ENCODE measurements around the gene INSYN2B. TPM values are rescaled to one million over a fixed set of nuclear protein-coding genes. Genes with fewer than 3 reads are reported as not detected.

Gene INSYN2B
- total and polyA plus RNA-seq, 2 experiments from 2014 or later, result 1.5 TPM; not detected in 1

- Histone ChIP-seq H3K9me2 (replicated peaks; ENCODE audit: insufficient read depth) (no peaks in the 10 kb centered on the region), H4K20me1 (ENCODE audit: insufficient read depth, poor library complexity, severe bottlenecking) (no peaks in the 10 kb centered on the region), H2AFZ (no peak overlapping the region), H3K27me3 (peaks cover 11% of the 10 kb centered on the region), H3K36me3 (replicated peaks; ENCODE audit: insufficient read depth, low read depth) (no peaks in the 10 kb centered on the region), H3K4me3 (no peak overlapping the region), H3K9me3 (ENCODE audit: low read depth) (no peaks in the 10 kb centered on the region), H3K27ac (no peak overlapping the region), H3K4me1 (ENCODE audit: insufficient read depth) (no peaks in the 10 kb centered on the region), H3K4me2 (no peak overlapping the region), H3K79me2 (no peaks in the 10 kb centered on the region)
- no peak for DNase-seq (ENCODE audit: low spot score)
- WGBS (ENCODE audit: low lambda C conversion rate, missing lambda C conversion rate), result 68% methylated on average over 7 of the region's 7 CpGs
- TF ChIP-seq EZH2 (IDR thresholded peaks at IDR 0.05; ENCODE audit: borderline replicate concordance) (no peak), EZH2phosphoT487 (IDR thresholded peaks at IDR 0.05; ENCODE audit: low read depth, severe bottlenecking, unreplicated experiment) (no peak), CTCF (IDR thresholded peaks at IDR 0.05; ENCODE audit: poor library complexity) (no peak)
Measured at GRCh38 chr5:169933616-169934015, 46.7 kb downstream of the INSYN2B start.

GRCh38 chr5:169933127-169933526 is 47.2 kb downstream of the INSYN2B start:
- Histone ChIP-seq H3K36me3 (replicated peaks; ENCODE audit: insufficient read depth, low read depth) (no peaks in the 10 kb centered on the region), H3K9me2 (replicated peaks; ENCODE audit: insufficient read depth) (no peaks in the 10 kb centered on the region), H3K27ac (no peak overlapping the region), H3K27me3 (peaks cover 11% of the 10 kb centered on the region), H3K4me3 (no peak overlapping the region), H3K4me1 (ENCODE audit: insufficient read depth) (no peaks in the 10 kb centered on the region), H3K4me2 (no peak overlapping the region), H2AFZ (no peak overlapping the region), H3K9me3 (ENCODE audit: low read depth) (no peaks in the 10 kb centered on the region), H4K20me1 (ENCODE audit: insufficient read depth, poor library complexity, severe bottlenecking) (no peaks in the 10 kb centered on the region), H3K79me2 (no peaks in the 10 kb centered on the region)
- DNase-seq (ENCODE audit: low spot score), result no peak
- 64% methylated on average over 1 of the region's 1 CpG for WGBS (ENCODE audit: low lambda C conversion rate, missing lambda C conversion rate)
- TF ChIP-seq CTCF (IDR thresholded peaks at IDR 0.05; ENCODE audit: poor library complexity) (no peak), EZH2phosphoT487 (IDR thresholded peaks at IDR 0.05; ENCODE audit: low read depth, severe bottlenecking, unreplicated experiment) (no peak), EZH2 (IDR thresholded peaks at IDR 0.05; ENCODE audit: borderline replicate concordance) (no peak)

GRCh38 chr5:169923988-169924387 is 56.3 kb downstream of the INSYN2B start:
- Histone ChIP-seq H3K4me3 (no peak overlapping the region), H3K36me3 (replicated peaks; ENCODE audit: insufficient read depth, low read depth) (no peaks in the 10 kb centered on the region), H4K20me1 (ENCODE audit: insufficient read depth, poor library complexity, severe bottlenecking) (no peaks in the 10 kb centered on the region), H3K4me2 (no peak overlapping the region), H2AFZ (no peak overlapping the region), H3K27ac (no peak overlapping the region), H3K9me2 (replicated peaks; ENCODE audit: insufficient read depth) (no peaks in the 10 kb centered on the region), H3K4me1 (ENCODE audit: insufficient read depth) (no peaks in the 10 kb centered on the region), H3K79me2 (no peaks in the 10 kb centered on the region), H3K9me3 (ENCODE audit: low read depth) (no peaks in the 10 kb centered on the region), H3K27me3 (peaks cover 3% of the 10 kb centered on the region)
- WGBS (ENCODE audit: low lambda C conversion rate, missing lambda C conversion rate), result 89% methylated on average over 1 of the region's 1 CpG
- no peak for TF ChIP-seq EZH2 (IDR thresholded peaks at IDR 0.05; ENCODE audit: borderline replicate concordance)
- no peak for TF ChIP-seq CTCF (IDR thresholded peaks at IDR 0.05; ENCODE audit: poor library complexity)
- TF ChIP-seq EZH2phosphoT487 (IDR thresholded peaks at IDR 0.05; ENCODE audit: low read depth, severe bottlenecking, unreplicated experiment), result no peak
- DNase-seq (ENCODE audit: low spot score), result no peak

- Histone ChIP-seq H3K4me3 (no peak overlapping the region), H3K9me3 (ENCODE audit: low read depth) (no peaks in the 10 kb centered on the region), H4K20me1 (ENCODE audit: insufficient read depth, poor library complexity, severe bottlenecking) (no peaks in the 10 kb centered on the region), H3K79me2 (no peaks in the 10 kb centered on the region), H3K4me2 (no peak overlapping the region), H3K4me1 (ENCODE audit: insufficient read depth) (no peaks in the 10 kb centered on the region), H3K36me3 (replicated peaks; ENCODE audit: insufficient read depth, low read depth) (no peaks in the 10 kb centered on the region), H2AFZ (no peak overlapping the region), H3K27me3 (peaks cover 3% of the 10 kb centered on the region), H3K27ac (no peak overlapping the region), H3K9me2 (replicated peaks; ENCODE audit: insufficient read depth) (no peaks in the 10 kb centered on the region)
- TF ChIP-seq EZH2 (IDR thresholded peaks at IDR 0.05; ENCODE audit: borderline replicate concordance) (no peak), EZH2phosphoT487 (IDR thresholded peaks at IDR 0.05; ENCODE audit: low read depth, severe bottlenecking, unreplicated experiment) (no peak), CTCF (IDR thresholded peaks at IDR 0.05; ENCODE audit: poor library complexity) (no peak)
- DNase-seq (ENCODE audit: low spot score), result no peak
- WGBS (ENCODE audit: low lambda C conversion rate, missing lambda C conversion rate), result 89% methylated on average over 1 of the region's 1 CpG
Measured at GRCh38 chr5:169922474-169922873, 57.8 kb downstream of the INSYN2B start.

Data from hepatocyte (in vitro differentiated cells).